DND-41 (cell line): ENCODE measurements around the gene ADCY7.

ENCODE experiments used
- EZH2 ChIP-seq: IDR thresholded peaks from 3 replicates; pipeline ENCODE4 v1.6.1; 2012; ENCODE audit warnings: borderline replicate concordance, low read depth, mild to moderate bottlenecking, moderate library complexity, low read length, inconsistent platforms; ENCODE audit not compliant: severe bottlenecking
- TF ChIP-seq, protein P1 (sequence below): IDR thresholded peaks from 2 replicates; pipeline ENCODE4 v1.5.1; 2012; ENCODE audit warnings: borderline replicate concordance, low read length, moderate library complexity, mild to moderate bottlenecking; ENCODE audit not compliant: poor library complexity, severe bottlenecking; ENCODE audit errors: extremely low read depth

DNA sequence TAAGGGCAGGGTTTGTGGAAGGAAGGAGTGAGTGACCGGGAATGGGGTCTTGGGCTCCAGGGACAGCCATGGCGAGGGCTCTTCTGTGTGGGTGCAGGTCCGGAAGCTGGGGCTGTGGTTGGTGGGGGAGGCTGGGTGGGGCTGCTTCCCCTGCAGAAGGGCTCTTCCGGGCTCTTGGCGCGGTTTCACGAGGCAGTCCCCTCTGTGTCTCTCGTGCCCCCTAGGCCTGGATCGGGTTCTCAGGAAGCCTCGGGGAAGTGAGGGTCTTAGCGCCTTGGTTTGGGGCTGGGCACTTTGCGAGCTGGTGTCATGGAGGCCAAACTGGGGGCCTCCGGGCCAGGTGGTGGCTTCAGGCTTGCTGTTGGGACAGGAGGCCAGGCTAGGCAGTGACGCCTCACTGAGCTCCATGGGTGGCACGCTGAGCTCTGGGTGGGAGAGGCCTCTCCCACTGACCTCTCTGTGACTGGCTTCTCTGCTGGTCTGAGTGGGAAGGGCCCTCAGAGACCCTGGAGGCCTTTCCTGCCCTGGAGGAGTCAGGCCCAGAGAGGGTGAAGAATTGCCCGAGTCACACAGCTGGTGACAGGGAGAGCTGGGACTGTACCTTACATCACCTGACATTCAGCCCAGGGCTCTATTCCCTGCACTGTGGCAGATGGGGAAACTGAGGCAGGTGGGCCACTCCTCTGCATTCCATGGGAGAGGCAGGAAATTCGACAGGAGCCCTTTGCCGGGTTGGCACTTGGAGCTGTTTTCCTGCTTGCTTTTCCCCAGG, 8.2 kb downstream of the ADCY7 start:
- TF ChIP-seq, protein P1, sequence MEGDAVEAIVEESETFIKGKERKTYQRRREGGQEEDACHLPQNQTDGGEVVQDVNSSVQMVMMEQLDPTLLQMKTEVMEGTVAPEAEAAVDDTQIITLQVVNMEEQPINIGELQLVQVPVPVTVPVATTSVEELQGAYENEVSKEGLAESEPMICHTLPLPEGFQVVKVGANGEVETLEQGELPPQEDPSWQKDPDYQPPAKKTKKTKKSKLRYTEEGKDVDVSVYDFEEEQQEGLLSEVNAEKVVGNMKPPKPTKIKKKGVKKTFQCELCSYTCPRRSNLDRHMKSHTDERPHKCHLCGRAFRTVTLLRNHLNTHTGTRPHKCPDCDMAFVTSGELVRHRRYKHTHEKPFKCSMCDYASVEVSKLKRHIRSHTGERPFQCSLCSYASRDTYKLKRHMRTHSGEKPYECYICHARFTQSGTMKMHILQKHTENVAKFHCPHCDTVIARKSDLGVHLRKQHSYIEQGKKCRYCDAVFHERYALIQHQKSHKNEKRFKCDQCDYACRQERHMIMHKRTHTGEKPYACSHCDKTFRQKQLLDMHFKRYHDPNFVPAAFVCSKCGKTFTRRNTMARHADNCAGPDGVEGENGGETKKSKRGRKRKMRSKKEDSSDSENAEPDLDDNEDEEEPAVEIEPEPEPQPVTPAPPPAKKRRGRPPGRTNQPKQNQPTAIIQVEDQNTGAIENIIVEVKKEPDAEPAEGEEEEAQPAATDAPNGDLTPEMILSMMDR = no peak
- TF ChIP-seq EZH2 = no peak
